Endothelial cell of umbilical vein (primary cell): ENCODE data around the gene ADSS1.

ENCODE experiments used
- CTCF ChIP-seq, 2 donors: IDR thresholded peaks; 1 replicate in 1 of 2; 2 replicates in 1 of 2; pipeline ENCODE4 v1.5.1; 2011; ENCODE audit warnings: low read length in 2 of 2, mild to moderate bottlenecking in 2 of 2, moderate library complexity in 2 of 2, control low read depth in 1 of 2, inconsistent platforms in 1 of 2, low read depth in 1 of 2; ENCODE audit not compliant: insufficient read depth in 1 of 2; ENCODE audit errors: extremely low read depth in 1 of 2
- EZH2 ChIP-seq: IDR thresholded peaks from 2 replicates; pipeline ENCODE4 v1.6.1; 2012; ENCODE audit warnings: borderline replicate concordance, low read depth, mild to moderate bottlenecking, moderate library complexity, low read length, inconsistent platforms; ENCODE audit not compliant: severe bottlenecking
- FOS ChIP-seq: IDR thresholded peaks from 2 replicates; pipeline ENCODE4 v1.6.1; 2011; ENCODE audit warnings: mild to moderate bottlenecking, low read length, moderate library complexity, borderline replicate concordance; ENCODE audit not compliant: insufficient read depth
- GATA2 ChIP-seq: IDR thresholded peaks from 2 replicates; pipeline ENCODE4 v1.7.0; 2011; ENCODE audit warnings: low read depth, mild to moderate bottlenecking, moderate library complexity, mixed read lengths, low read length; ENCODE audit not compliant: insufficient read length, insufficient read depth
- JUN ChIP-seq: IDR thresholded peaks from 2 replicates; pipeline ENCODE4 v1.6.1; 2011; ENCODE audit warnings: borderline replicate concordance, low read depth; ENCODE audit not compliant: insufficient read length, insufficient read depth
- MAX ChIP-seq: IDR thresholded peaks from 2 replicates; pipeline ENCODE4 v1.6.1; 2011; ENCODE audit not compliant: insufficient read depth, insufficient read length
- MYC ChIP-seq: IDR thresholded peaks from one replicate; pipeline ENCODE4 v1.6.1; 2011; ENCODE audit warnings: mild to moderate bottlenecking, low read depth, low read length
- POLR2A ChIP-seq: IDR thresholded peaks from 2 replicates; pipeline ENCODE4 v1.6.1; 2012; ENCODE audit warnings: low read depth, mild to moderate bottlenecking, control low read depth, low read length
- POLR2AphosphoS5 ChIP-seq: IDR thresholded peaks from 2 replicates; pipeline ENCODE4 v1.6.1; 2012; ENCODE audit warnings: low read depth, mild to moderate bottlenecking, control low read depth, low read length, moderate library complexity; ENCODE audit not compliant: insufficient read depth

GRCh38 chr14:104676694-104677511 is 47.1 kb upstream of the ADSS1 start:
- TF ChIP-seq CTCF (IDR thresholded peaks at IDR 0.05; ENCODE audit: extremely low read depth in 1 of 2, insufficient read depth in 1 of 2, low read depth in 1 of 2, low read length in 2 of 2) = no peak
- TF ChIP-seq EZH2 = no peak
- no peak for TF ChIP-seq JUN
- TF ChIP-seq POLR2AphosphoS5 = no peak
- TF ChIP-seq POLR2A = no peak
- TF ChIP-seq MAX = no peak
- no peak for TF ChIP-seq MYC
- TF ChIP-seq GATA2 = no peak
- TF ChIP-seq FOS = no peak
